HG02763 (cell line): ENCODE measurements around the gene SPOP.

Source experiments
- ATAC-seq: cut with Tn5 transposase; IDR thresholded peaks from one replicate; pipeline ENCODE4 v1.9.1; 2021; ENCODE audit warnings: mild to moderate bottlenecking, moderate library complexity; ENCODE audit not compliant: unreplicated experiment

The SPOP gene

DNA sequence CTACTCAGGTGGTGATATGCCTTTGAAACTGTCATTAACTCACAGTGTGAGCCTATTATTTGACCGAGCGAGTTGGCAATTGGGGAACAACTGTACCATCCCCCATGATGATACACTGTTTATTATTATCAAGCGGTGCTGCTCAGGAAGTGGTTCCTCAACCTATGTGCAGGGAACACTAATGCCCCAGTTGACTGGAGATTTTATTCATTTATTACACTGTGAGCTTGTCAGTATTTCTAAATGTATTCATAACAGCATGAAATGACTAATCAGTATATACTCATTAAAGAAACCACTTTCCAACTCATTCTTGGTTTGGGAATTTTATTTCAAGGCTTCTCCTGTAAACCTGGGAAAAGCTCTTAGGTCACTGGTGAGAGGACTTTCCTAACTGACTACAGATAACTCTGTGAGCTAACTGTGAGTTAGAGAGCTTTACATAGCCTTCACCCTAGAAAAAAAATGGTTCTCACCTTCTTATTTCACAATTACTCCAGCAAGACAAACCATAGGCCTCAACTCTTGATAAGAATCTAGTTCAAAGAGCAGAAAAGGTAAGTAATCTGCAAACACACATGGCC, 59.8 kb downstream of the SPOP start:
- no peak for ATAC-seq

DNA sequence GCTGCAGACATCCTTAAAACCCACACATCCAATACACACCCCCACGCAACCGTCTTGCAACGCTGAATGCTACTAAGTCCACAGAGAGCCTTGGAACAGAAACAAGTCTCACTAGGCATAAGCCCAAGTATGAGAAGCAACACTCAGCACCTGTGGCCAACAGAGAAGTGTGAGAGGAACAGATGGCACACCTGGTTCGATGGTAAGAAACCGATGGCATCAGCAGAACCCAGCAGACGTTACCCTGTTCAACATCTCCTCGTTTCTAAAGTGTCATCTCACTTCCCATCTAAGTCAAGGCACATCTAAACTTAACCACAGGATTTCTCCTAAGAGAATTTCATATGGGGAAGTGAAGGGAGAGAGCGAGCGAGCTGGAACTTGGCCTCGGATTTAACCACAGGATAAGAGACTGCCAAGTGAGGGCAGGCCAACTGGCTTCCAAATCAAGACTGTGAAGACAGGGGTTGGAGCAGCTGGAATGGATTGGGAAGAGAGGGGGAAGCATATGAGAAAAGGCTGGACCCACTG, 61.2 kb downstream of the SPOP start:
- no peak for ATAC-seq

DNA sequence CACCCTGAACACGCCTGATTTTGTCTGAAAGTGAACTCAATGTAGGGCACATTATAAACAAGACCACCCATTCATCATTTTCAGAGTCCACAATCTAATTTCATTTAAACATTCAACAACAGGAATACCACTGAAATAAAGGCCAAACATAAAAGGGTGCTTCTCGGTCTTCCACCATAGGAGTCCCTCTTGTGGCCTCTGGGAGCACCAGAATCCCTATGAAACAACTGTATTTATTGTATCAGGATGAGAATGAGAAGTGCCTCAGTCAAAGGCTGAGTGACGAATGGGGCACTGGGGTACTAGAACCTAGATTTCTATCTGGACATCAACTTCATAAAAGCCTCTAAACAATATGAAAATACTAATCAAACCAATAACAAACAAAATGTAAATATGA, 61.8 kb downstream of the SPOP start:
- ATAC-seq, result no peak

DNA sequence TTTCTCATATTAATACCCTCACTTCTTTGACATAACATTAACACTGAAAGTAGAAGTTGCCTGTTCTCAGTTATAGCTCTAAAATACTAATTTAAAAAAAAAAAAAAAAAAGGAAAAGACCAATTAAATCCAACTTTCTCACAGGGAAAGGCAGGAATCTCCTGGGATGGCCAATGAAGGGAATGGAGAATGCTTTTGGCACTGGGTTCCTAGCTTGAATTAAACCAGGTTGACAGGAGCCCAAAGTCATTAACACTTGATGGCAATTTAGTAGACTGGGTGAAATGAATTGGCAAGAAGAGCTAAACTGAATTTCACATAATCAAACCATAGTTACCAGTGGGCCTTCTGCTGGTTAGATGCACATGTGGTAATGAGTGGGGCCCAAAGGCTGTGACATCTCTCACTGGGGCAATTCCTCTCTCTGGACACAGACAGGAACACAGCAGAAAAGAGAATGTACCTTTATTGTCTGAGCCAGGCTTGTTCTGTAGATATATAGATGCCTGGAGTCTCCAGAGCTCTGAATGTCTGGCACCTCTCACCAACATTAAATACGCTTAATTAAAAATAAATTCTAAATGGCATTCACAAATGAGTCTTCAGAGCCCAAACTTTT, 64.6 kb downstream of the SPOP start:
- no peak for ATAC-seq

DNA sequence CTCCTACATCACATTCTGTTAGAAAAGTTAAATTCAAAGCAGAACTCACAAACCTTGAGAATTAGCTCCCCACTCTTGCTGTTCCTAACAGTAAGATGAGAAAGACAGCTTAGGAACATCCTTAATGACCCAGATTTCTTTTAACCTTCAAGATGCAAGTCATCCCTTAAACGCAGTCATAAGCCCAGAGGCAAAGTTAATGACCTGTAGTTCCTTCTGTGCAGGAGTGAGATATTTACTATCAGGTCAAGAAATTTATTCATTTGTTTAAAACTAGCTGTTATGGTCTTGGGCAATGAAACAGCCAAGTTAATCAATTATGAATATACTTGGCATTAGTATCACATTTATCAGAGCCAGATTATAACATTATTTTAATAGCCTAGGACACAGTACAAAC, 65.2 kb downstream of the SPOP start:
- ATAC-seq, result no peak

DNA sequence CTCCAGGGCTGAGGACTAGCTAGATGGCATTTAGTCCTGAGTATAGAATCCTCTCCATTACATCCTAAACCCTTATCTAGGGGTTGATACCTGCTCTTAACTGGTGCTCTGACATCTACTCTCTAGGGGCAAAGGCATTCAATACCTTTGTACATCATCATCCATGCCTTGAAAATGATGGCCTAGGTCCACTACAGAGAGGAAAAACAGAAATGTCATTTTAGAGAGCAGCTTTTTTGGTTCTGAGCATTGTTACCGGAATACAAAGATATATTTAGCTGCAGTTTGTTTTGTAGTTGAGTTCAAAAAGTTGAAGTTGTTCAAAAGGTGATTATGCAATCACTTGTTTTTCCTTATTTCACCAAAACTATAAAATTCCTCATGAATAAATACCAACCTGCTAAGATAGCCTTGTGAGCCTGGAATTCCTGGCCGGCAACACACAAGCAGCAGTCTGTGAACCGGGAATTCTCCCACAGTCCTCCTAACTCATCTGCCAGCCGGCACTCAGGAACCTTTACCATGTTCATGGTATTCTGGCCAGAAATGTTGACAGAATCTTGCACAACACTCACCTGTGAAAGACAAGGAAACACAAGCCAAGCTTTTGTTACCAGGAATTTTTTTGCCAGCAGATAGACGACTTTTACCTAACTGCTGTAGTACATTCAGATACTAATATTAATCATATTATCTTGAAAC, 66.9 kb downstream of the SPOP start:
- ATAC-seq, result no peak

DNA sequence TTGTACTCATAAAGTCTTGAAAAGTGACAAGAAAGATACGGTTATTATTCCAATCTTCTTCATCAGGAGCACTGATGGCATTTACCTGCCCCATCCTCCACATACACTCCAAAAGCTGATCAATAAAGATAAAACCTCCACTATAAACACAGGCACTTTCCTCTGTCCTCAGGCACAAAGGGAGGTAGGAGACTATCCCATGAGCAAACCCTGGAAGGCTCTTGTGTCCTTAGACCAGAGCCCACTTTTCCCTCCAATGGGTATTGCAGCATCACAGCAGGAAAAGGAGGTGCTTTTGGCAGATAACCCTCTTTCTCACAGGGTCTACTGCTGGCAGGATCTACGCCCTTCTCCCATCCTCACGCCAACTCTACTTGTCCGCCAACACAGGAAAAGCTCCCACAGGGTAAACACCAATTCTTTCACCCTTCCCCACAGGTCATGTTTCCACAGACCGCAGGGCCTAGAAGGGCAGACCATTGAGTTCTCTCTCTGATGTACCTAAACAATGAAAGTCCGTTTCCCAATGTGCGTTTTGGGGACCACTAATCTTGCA, 73.5 kb downstream of the SPOP start:
- no peak for ATAC-seq

DNA sequence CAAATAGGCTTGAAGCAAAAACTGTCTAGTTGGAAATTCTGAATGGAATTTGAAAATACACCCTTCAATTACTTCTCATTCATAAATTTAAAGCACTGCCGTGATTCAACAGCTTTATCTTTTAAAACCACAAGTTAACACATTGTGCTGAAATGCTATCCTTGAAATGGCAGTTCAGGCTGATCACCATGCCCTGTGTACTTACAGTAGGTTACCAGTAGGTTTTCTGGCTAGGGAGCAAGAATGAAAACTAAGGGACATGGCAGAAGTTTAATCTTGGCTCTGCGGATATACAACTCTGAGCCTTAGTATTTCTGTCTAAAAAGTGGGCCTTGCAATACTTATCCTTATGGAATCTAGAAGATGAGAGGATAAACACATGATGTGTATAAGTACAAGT, 74.2 kb downstream of the SPOP start:
- ATAC-seq, result no peak

DNA sequence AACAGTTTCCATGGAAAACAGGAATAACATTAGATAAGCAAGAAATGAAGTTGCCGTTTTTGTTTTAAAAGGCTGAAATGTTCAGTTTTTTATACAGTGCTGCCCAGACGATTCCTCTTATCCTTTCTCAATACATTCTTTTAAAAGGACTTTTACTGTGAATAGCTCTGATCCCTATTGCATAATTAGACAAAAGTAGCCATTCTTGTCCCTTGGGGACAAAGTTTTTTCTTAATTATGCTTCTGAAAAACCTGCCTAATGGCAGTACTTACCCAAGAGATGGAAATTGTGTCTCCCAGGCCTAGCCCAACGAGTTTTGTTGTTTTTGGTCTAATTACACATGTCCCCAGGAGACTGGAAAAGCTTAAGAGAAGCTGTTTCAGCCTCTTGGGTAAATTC, 74.7 kb downstream of the SPOP start:
- no peak for ATAC-seq

DNA sequence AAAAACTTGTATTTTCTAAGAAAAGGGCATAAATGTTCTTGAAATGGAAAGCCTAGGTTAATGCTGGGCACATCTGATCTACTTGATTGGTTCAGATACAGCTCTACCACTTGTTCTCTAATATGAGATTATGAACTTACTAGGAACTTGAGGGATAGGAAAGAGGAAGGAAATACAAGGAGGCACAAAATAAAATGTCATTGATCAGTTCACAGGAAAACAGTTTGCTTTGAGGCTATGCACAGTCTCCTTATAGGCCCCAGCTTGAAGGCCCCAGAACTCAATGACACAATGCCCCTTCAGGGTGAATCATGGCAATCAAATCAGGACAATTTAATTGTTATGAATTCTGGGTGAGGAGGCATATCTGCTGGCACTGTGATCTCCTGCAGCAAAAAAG, 75.1 kb downstream of the SPOP start:
- ATAC-seq, result no peak

DNA sequence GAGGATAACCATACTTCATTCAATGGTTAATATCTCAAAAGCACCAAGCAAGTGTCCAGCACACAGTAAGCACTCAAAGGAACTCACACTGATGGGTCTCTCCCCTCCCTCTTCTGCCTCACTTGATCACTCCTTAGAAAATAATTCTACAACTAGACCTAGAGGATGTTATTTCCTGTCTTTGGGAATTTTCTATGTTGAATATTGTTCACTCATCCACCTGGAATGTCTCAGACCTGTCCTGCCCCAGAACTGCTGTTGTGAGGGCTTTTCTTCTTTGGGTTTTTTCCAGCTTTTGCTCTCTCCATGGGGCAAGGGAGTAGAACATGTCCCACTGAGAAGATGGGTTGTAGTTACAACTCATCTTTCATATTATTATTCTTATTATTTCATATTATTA, 76.9 kb downstream of the SPOP start:
- ATAC-seq, result no peak

DNA sequence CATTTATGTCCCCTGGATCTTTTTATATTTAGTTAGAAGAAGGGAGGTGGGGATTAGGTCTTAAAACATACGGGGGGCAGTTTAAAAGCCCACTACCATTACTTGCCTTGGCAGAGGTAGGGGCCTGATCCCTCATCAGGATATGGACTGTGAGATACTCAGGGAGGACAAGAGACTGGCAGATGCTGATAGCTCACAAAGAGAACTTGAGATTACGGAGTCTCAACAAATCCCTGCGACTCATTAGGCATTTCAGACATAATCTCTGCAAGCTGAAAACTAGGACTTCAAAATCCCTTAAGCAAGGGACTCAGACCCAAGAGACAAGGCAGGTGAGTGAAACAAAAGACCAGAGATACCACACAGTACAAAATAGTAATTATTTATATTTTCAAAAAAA, 79.0 kb downstream of the SPOP start:
- no peak for ATAC-seq

DNA sequence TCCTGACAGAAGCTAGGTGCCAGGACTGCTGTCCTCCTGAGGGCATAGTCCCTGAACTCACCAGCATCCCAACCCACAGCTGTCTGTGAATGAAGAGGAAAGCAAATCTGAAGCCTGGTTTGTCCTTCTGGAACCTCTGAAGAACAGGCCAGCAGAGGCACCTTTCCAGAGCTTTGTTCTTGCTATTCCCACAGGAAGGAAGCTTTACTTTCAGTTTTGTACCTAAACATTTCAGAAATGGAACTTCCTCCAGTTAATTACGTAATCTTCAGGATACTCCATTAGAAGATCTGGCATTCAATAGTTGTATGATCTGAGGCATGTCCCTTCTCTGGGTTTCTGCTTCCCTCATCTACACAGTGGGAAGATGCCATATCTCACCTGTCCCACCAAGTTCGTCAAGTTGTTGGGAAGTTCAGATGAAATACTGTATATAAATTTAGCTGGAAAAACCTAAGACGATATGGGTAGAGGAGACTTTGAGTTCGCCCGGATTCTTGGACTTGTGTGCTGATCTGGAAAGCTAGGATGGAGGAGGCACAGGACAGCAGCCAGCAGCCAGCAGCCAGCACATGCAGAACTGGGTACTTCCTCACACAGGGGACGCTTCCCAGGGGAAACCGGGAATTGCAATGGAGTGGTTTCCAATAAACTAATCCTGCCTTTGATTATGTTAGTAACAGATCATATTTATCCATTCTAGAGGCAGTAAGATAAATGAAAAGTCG, 79.8 kb downstream of the SPOP start:
- no peak for ATAC-seq

DNA sequence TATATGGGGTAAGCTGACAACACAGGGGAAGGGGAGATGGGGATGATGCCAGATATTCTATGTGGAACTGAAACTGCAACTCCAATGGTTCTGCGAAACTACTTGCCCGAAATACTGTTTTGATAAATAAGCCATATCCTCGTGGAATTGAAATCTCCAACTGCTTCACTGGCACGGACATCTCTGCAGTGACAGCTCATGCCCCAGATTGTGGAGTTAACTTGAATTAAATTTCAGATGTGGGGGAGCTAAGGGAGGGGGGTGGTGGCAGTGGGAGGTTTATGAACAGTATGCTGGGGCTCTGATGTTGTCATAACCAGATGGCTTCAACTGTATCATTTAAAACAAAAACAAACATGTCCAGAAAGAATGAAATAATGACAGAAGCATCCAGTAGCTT, 80.5 kb downstream of the SPOP start:
- ATAC-seq, result no peak

DNA sequence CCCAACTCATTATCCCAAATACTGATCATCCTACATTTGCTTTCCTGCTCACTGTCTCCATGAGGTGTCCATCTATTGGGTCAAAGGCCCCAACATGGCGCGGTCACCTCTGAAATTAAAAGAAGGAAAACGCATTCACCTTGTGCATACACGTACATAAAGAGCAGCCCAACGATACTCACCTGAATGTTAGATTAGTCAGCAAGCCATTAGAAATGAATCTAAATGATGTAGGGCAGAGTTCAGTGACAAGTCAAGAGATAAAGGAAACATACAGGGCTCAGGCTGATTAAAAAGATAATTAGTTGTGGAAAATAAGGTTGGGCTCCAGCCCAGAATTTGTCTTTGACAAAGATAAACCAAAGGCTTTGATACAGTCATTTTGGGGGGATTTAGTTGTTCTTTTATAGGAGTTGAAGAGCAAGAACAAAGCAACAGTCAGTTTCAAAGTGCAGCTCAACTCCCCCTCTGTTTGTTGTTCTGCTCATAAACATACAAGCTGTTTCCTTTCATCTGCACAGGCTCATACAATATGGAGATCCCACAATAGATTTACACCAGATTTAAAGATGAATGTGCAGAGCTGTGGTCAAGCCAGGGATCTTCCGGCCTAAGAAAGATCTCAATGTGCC, 81.2 kb downstream of the SPOP start:
- no peak for ATAC-seq

DNA sequence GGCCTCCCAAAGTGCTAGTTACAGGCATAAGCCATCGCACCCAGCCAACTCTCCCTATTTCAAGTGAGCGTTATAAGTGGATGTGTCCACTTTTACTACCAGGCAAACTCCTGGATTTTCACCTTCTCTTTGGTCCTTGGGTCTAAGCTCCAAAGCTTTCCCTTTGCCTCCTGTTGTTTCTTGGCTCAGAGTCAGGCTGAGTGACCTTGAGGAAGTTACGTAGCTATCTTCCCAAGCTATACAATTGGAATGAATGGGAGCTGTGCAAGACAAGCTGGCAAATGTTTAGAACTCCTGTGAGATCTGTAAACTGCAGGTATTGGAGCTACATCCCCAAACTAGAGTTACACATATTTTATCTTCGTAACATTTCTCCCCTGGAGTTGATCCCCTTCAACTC, 81.9 kb downstream of the SPOP start:
- no peak for ATAC-seq

DNA sequence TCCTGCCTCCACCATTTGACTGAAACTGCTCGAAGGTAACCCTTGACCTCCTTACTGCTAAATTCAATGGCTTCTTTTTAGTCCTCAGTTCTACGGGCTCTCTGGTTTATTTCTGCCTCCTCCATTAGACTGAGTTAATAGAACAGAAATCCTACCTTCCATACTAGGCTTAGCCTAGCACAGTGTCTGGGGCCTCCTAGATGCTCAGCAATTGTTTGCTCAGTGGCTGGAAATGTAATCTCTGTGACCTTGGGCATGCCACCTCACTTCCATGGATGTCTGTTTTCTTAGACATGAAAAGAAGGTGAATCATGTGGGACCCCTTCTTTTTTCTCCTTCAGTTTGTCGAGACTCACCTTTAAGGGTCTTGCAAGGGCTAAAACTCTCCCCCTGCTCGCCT, 82.6 kb downstream of the SPOP start:
- ATAC-seq, result no peak

DNA sequence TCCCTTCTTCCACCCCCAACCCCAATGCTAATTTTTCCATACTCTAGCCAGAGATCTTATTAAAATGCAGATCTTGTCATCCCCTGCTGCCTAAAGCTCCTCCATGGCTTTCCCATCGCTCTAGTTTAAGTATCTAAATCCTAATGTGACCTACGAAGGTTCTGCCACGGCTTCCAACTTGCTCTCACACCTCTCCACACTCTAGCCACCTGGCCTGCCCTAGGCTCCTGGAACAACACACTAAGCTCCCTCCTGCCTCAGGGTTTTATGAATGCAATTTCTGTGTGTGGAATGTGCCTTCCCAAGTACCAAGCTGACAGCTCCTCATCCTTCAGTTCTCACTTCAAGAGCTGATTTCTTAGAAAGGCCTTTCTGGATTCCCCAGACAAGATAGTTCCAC, 85.6 kb downstream of the SPOP start:
- no peak for ATAC-seq

DNA sequence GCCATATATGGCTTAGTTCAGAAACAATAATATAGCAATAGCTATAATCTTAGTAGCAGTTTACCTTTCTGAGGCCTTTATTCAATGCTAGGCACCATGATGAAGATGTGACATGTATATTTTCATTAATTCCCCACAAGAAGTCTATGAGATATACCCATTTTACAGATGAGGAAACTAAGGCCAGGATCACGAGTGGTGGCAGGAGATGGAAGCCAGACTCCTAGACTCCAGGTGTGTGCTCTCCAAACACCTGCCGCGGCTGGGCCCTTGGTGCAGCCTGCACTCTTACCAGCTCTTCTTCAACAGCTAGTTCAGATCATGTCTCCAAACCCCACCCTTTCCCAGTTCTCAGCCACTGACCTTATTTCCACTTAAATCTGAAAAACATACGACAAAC, 87.0 kb downstream of the SPOP start:
- ATAC-seq, result no peak

DNA sequence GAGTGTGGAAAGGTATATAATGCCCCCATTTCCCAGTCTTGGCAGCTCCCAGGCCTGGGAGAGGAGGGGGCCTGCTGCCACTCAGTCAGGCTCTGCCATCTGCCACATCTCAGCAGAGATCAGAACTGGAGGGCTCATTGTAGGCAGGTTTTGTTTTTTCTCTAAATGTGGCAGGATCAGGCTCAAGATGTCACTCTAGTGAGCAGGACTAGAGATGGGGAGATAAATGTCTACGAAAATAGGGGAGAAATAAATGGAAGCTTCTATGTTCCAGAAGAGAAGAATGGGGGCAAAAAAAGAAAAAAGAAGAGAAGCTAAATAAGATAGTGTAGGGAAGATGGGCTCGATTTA, 88.3 kb downstream of the SPOP start:
- ATAC-seq, result no peak
